HuH-7 (cell line): ENCODE measurements around the gene DOCK6.
"Not testable (repeated sequence)": the region's sequence is repeated elsewhere in the genome, so short reads cannot be mapped to it uniquely, and the experiment has no call there.

Experiments used
- DNase-seq: peaks from one replicate; pipeline ENCODE4 v3.0.0; 2011; ENCODE audit warnings: low spot score

Gene DOCK6

DNA sequence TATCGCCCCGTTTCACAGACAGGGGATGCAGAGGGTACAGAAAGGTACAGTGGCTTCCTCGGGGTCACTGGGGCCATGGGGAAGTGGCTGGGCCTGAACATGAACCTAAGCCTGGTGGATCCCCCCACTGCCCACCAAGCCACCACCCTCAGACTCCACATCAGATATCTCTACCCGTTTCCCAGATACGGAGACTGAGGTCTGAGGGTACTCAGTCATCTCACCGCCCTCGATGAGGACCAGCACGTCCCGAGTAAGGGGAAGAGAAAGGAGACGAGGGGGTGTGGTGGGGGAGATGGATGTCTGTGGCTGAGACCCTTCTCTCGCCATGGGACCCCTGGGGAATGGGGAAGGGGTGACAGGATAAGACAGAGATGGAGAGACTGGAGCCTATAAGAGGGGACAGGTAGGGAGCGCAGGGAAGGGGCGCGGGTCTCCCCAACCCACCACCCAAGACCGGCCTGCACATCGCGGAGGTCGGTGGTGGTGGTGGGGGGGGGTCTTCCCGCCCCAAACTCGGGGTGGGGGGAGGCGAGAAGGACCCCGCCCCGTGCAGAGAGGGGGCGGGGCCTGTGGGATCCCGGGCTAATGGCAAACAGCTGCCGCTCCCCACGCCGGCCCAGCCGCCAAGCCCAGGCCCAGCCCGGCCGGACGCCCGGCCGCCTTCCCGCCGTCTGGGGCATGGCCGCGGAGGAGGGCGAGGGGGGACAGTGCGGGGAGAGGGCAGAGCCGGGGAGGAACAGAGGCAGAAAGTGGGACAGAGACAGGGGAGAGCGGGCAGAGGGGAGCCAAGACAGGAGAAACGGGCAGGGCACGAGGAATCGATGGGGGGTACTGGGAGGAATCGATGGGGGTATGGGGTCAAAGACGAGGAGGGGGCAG lies 65.7 kb downstream of the DOCK6 start:
- no peak for DNase-seq

- DNase-seq, result no peak
Observed at GRCh38 chr19:11195681-11196080, 66.6 kb downstream of the DOCK6 start.

DNA sequence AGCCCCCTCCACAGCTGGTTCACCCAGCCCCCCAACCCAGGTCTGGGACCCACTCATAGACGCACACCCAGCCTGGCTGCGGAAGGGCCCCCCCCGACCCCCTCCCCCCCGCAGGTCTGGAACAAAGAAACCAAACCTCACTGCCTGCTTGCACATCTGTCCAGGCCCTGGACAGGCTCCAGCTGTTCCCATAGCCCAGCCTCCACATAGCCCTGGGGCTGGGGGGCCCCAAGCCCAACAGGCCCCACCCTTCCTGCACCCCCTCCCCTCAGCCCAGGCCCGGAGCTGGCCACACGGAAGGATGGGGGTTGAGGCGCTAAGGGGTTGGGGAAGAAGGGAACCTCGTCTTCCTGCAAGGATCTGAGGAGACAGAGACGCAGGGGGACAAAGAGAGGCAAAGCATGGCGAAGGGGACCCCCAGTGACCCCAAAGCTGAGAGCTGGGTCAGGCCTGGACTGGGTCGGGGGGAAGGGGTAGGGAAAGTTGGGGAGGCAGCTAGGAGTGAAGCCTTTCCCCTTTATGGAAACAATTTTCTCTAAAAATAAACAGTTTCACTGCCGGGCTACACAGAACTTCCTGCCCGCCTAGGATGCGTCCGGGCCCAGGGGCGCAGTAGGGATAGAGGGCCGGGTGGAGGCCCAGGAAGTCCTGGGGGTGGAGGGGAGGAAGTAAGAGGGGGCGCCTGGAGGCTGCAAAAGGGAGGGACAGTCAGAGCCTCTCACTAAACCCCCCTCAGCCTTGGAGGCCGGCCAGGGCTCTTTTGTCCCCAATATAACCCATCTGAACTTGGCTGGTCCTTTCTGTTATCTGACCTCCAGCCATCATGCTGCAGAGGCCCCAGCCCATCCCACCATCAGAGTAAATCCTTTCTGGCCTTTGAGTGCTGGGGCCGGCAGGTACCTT lies 67.4 kb downstream of the DOCK6 start:
- no peak for DNase-seq

DNA sequence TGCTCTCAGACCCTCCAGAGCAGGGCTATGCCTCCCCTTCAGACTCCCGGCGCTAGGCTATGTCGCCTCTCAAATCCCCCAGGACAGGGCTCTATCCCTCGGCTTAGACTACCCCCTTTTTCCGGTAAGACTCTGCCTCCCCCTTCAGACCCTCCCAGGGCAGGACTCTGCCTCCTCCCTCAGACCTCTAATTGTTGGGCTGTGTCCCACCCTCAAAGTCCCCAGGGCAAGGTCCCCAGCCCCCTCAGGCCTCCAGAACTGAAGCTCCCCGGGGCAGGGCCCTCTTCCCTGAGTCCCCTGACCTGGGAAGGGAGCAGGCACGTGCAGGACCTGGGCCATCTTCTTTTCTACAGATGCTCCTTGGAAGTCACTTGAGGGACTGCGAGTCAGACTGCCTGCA lies 68.2 kb downstream of the DOCK6 start:
- DNase-seq, result no peak

GRCh38 chr19:11192957-11193939 lies 69.1 kb downstream of the DOCK6 start:
- no peak for DNase-seq

- no peak for DNase-seq
Observed at GRCh38 chr19:11191934-11192333, 70.4 kb downstream of the DOCK6 start.

GRCh38 chr19:11191273-11191755 lies 71.0 kb downstream of the DOCK6 start:
- DNase-seq, result no peak

GRCh38 chr19:11190501-11190900 lies 71.8 kb downstream of the DOCK6 start:
- DNase-seq, result no peak

GRCh38 chr19:11187441-11187840 lies 74.9 kb downstream of the DOCK6 start:
- no peak for DNase-seq

- no peak for DNase-seq
Observed at GRCh38 chr19:11182994-11183393, 79.3 kb downstream of the DOCK6 start.

DNA sequence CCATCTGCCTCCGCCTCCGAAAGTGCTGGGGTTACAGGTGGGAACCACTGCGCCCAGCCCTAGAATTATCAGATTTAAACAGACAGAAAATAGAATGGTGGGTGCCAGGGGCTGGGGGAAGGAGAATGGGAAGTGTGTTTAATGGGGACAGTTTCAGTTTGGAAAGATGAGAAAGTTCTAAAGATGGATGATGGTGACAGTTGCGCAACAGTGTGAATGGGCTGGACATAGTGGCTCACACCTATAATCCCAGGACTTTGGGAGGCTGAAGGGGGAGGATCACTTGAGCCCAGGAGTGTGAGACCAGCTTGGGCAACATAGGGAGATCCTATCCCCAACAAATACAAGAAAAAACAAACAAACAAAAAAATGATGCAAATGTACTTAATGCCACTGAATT lies 80.8 kb downstream of the DOCK6 start:
- DNase-seq, result no peak

DNA sequence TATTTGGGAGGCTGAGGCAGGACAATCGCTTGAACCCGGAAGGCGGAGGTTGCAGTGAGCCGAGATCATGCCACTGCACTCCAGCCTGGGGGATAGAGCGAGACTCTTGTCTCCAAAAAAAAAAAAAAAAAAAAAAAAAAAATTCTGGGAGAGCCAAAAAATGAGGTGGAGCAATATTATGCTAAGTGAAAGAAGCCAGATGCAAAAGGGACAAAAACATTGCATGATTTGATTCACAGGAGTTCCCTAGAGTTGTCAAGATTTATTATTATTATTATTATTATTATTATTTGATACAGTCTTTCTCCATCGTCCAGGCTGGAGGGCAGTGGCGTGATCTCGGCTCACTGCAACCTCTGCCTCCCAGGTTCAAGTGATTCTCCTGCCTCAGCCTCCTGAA lies 81.3 kb downstream of the DOCK6 start:
- not testable (repeated sequence) for DNase-seq

DNA sequence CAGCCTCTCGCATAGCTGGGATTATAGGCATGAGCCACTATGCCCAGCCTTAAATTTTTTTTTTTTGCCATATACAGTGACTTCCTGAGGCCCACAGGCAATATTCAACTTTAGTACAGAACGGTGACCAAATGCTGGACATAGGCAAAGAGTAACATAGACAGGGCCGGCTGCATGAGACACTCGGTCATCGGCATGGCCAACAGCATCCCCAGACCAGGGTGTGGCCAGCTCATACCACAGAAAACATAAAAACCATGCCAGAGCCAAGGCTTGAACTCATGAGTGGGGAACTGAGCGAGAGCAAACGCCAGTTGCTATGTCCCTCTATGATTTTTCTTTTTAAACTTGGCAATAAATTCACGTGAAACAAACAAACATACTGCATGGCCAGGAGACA lies 82.0 kb downstream of the DOCK6 start:
- no peak for DNase-seq

DNA sequence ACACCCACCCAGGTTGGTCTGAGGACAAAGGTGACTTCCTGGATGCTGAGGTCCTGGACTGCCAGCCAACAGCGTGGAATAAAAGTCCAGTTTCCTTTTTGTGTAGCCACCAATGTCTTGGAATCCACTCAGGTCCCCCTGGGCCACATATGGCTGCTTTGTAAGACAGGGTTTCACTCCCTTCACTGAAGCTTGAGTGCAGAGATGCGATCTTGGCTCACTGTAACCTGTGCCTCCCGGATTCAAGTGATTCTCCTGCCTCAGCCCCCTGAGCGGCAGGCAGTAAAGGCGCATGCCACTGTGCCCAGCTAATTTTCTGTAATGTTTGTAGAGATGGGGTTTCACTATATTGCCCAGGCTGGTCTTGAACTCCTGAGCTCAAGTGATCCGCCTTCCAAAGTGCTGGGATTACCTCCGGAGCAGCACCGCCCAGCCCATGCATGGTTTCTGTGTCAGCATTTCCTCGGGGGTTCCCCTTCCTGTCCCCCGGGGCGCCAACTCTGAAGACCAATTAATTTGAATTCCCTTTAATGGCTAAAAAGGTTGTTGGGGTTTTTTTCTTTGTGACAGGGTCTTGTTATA lies 82.5 kb downstream of the DOCK6 start:
- no peak for DNase-seq

- DNase-seq, result not testable (repeated sequence)
Observed at GRCh38 chr19:11179145-11179465, 83.2 kb downstream of the DOCK6 start.

DNA sequence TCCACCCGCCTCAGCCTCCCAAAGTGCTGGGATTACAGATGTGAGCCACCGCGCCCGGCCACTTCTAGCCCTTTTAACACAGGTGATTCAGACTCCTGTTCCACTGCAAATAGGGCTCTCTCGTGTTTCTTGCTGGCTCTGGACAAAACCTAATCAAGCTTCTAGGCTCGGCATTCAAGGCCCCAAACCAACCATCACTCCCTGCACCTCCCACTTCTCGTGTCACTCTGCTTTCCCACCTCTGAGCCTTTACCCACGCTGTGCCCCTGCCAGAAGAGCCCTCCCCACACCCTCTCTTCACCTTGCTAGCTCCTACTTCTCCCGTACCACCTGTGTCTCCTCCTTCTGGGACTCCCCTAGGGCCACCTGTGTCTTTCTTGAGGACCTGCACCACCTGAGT lies 84.7 kb downstream of the DOCK6 start:
- DNase-seq, result no peak

DNA sequence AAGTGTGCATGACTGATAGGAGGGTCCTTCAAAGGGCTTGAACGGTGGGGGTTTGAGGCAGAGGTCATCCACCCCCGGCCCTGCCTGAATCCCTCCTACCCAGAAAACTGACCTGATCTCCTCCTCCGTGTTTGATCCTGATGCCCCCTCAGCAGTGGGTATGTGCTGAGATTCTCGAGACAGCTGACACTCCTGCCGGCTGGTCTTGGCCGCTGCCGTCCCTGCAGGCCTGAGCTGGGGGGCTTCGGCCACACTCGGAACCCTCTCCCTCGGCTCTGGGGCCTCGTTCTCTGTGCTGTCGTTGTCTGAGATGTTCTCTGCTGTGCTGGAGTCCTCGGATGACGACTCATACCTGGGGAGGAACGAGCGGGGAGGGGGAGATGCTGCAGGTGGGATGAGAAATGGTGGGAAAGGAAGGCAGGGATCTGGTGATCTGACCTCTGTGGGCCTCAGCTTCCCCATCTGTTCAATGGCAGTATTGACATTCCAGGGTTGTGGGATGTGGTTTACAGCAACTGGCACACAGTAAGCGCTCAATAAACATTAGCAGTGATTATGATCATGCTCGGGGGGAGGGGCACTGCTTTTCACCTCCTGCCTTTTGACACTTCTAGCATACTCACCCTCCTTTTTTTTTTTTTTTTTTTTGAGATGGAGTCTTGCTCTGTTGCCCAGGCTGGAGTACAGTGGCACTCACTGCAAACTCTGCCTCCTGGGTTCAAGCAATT lies 85.7 kb downstream of the DOCK6 start:
- DNase-seq, result no peak

DNA sequence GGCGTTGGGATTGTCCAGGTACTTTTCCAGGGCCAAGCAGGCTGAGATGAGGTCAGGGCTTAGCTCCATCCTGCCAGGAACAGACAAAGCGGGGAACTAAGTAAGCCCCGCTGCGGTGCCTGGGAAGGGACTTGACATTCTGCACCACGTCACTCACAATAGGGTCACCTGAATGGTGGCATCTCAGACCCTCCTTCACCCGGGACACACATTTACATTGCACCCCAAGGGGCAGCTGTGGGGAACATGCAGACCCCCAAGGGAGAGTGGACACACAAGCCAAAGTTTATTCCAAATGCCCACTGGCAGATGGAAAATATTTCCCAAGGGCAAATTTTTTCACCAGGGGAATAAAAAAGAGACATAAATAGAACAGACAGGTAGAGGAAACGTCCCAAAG lies 86.4 kb downstream of the DOCK6 start:
- DNase-seq, result no peak

GRCh38 chr19:11174336-11174735 lies 88.0 kb downstream of the DOCK6 start:
- no peak for DNase-seq

- DNase-seq, result no peak
Observed at GRCh38 chr19:11173516-11174155, 88.7 kb downstream of the DOCK6 start.
